Measurements from ENCODE around the gene INSYN2A. TPM values are rescaled to one million over a fixed set of nuclear protein-coding genes. Genes with fewer than 3 reads are reported as not detected.
A peak's percentile ranks its signal among the peaks of the same experiment; 100 is the strongest.

INSYN2A gene
- polyA plus RNA-seq, 4 donors: 0.22 to 0.68 (median 0.25) TPM

DNA sequence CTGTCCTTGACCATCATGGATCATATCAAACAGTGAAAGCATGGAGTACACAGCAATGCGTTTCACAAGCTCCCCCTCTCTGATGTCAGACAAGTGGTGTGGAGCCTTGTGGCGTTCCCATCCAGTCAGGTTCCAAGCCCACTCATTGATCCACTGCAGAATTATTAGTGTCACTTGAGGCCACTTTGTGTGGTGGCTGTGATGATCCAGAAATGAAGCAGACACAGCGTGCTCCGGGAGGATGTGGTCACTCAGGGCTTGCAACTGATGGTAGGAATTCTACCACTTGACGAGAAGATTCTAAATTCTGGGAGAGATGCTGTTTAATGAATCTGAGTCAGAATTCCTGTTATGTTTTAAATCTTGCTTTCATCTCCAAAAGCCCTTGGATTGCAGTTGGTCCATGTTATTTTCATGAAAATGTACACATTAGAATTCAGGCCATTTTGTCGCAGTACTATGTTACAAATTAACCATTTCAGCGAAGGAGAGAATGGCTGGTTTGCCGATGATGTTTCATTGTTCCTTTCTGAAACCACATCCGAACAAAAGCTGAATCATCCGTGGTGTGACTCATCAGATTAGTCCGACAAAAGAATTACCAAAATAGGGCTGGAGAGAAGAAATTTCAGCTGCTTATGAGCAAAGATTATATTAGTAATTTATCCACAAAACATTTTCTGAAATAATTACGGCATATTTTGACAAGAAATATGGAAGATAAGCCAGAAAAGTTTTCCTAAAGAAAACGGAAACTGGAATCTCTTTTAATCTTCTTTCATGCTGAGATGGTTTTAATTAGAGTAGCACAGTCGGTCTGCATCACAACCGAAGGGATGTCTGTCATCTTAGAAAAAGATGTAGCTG, 48.1 kb downstream of the INSYN2A start:
- Histone ChIP-seq H3K27me3 (ENCODE audit: control insufficient read depth in 3 of 3, insufficient read depth in 3 of 3, low read length in 3 of 3) (no peaks in the 10 kb centered on the region), H3K36me3 (ENCODE audit: control insufficient read depth in 3 of 3, insufficient read depth in 2 of 3, low read depth in 1 of 3, low read length in 3 of 3) (peaks cover 0 to 20% (median 0%) of the 10 kb centered on the region in 3 donors), H3K4me3 (ENCODE audit: low read depth in 1 of 3, low read length in 3 of 3) (no peak overlapping the region), H3K4me1 (ENCODE audit: control insufficient read depth in 3 of 3, insufficient read depth in 2 of 3, low read depth in 1 of 3, low read length in 2 of 3) (no peaks in the 10 kb centered on the region), H3K27ac (ENCODE audit: low read depth in 1 of 3, low read length in 2 of 3) (peak overlapping the region in 1 of 3 donors; percentile 22), H3K9me3 (ENCODE audit: control insufficient read depth in 2 of 2, insufficient read depth in 1 of 2, low read depth in 1 of 2, low read length in 1 of 2) (no peaks in the 10 kb centered on the region)
- WGBS, 3 donors: 76 to 88% (median 81%) methylated on average over 15 of the region's 15 CpGs
- no peak for DNase-seq
- no peak for FAIRE-seq

DNA sequence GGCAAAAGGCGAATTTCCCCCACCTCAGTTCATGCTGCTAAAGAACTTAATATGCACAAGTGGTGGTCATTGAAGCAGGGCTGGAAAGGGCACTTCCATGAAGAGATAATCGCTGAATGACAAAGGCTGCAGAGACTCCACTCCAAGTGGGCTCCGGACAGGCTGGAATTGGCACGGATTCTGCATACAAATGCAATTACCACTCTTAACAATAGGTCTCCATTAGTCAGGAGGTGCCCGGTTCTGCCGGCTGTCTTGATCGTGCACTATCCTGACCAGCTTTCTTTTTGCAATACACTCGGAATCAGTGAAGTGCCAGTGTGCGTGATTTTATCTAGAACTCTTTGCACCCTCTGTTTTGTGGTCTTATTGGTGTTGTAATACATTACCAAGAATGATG, 49.7 kb downstream of the INSYN2A start:
- Histone ChIP-seq H3K36me3 (ENCODE audit: control insufficient read depth in 3 of 3, insufficient read depth in 2 of 3, low read depth in 1 of 3, low read length in 3 of 3) (peaks cover 0 to 25% (median 0%) of the 10 kb centered on the region in 3 donors), H3K27me3 (ENCODE audit: control insufficient read depth in 3 of 3, insufficient read depth in 3 of 3, low read length in 3 of 3) (no peaks in the 10 kb centered on the region), H3K4me1 (ENCODE audit: control insufficient read depth in 3 of 3, insufficient read depth in 2 of 3, low read depth in 1 of 3, low read length in 2 of 3) (no peaks in the 10 kb centered on the region), H3K4me3 (ENCODE audit: low read depth in 1 of 3, low read length in 3 of 3) (no peak overlapping the region), H3K9me3 (ENCODE audit: control insufficient read depth in 2 of 2, insufficient read depth in 1 of 2, low read depth in 1 of 2, low read length in 1 of 2) (no peaks in the 10 kb centered on the region), H3K27ac (ENCODE audit: low read depth in 1 of 3, low read length in 2 of 3) (no peak overlapping the region)
- no peak for FAIRE-seq
- DNase-seq: no peak
- 88 to 96% (median 89%) methylated on average over 9 of the region's 9 CpGs for WGBS, 3 donors

Measured in small intestine (tissue), 7 donors.